Right lobe of liver (tissue), 4 donors: ENCODE measurements around the gene CCDC85C.

Source experiments
- POLR2A ChIP-seq: fragments of 450-650 bp; IDR thresholded peaks from one replicate; pipeline ENCODE4 v1.6.1; 2017; ENCODE audit warnings: antibody characterized with exemption, mild to moderate bottlenecking
- TF ChIP-seq, protein P1 (sequence below), 4 donors: fragments of 200-600 bp in 3 of 4; fragments of 450-650 bp in 1 of 4; IDR thresholded peaks; one replicate each; pipeline versions ENCODE4 v1.5.1 to v1.8.0; 2016 to 2022; ENCODE audit warnings: antibody characterized with exemption in 4 of 4, mild to moderate bottlenecking in 2 of 4
- donor health status: DM: no; HTN: no; CAD: no.
- donor health status: DM: no; HTN: no; CAD: no.
- donor health status: DM: no; HTN: yes; CAD: no.

DNA sequence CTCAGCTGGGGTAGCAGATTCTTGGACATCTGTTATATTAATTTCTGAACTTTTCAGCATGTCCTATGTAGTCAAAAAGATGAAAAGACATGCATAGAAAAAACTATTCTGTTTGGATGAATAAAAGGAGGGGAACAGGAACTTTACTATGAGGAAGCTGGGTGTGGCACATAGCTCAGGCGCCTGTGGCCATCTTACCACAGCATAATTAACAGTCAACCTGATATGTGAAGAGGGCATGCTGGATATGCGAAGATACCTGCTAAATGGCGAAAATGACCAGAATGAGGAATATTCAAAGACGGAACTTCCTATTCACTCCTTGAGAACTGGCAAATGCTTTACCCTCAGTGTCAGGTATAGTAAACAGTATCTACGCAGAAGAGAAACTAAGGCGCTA lies 141.8 kb downstream of the CCDC85C start:
- TF ChIP-seq, protein P1, sequence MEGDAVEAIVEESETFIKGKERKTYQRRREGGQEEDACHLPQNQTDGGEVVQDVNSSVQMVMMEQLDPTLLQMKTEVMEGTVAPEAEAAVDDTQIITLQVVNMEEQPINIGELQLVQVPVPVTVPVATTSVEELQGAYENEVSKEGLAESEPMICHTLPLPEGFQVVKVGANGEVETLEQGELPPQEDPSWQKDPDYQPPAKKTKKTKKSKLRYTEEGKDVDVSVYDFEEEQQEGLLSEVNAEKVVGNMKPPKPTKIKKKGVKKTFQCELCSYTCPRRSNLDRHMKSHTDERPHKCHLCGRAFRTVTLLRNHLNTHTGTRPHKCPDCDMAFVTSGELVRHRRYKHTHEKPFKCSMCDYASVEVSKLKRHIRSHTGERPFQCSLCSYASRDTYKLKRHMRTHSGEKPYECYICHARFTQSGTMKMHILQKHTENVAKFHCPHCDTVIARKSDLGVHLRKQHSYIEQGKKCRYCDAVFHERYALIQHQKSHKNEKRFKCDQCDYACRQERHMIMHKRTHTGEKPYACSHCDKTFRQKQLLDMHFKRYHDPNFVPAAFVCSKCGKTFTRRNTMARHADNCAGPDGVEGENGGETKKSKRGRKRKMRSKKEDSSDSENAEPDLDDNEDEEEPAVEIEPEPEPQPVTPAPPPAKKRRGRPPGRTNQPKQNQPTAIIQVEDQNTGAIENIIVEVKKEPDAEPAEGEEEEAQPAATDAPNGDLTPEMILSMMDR (IDR thresholded peaks at IDR 0.05) = no peak
- no peak for TF ChIP-seq POLR2A
